SK-N-SH (cell line): ENCODE data around the gene ADAP2. TPM values are rescaled to one million over a fixed set of nuclear protein-coding genes. Genes with fewer than 3 reads are reported as not detected.

Experiments used
- CTCF ChIA-PET: fragments of 300-600, 350-600 bp; formaldehyde crosslinking; extraction: SDS; loops from one replicate; lab custom pipeline; 2021; lab: Yijun Ruan, JAX
- POLR2A ChIA-PET: fragments of 350-600 bp; sonication (Branson Sonifier 250); formaldehyde crosslinking; extraction: SDS; loops from one replicate; lab custom pipeline; 2020; ENCODE audit warnings: antibody characterized with exemption, inconsistent platforms; lab: Yijun Ruan, JAX
- DNase-seq: peaks from one replicate; pipeline ENCODE4 v3.0.0; 2012
- H2AFZ ChIP-seq: fragments of 200-600 bp; sonication (generic); 2 replicates; pipeline ENCODE4 v1.8.1; 2016; ENCODE audit warnings: antibody characterized with exemption, mild to moderate bottlenecking, low read depth
- H3F3A ChIP-seq: fragments of 200-600 bp; sonication (generic); replicated peaks from 2 replicates; pipeline ENCODE3; 2016; ENCODE audit warnings: antibody characterized with exemption, mild to moderate bottlenecking; ENCODE audit not compliant: insufficient read depth
- H3K27ac ChIP-seq, 2 experiments: fragments of 200-500 bp in 1 of 2; fragments of 200-600 bp in 1 of 2; sonication (Bioruptor generic) in 1 of 2; sonication (generic), shearing (Covaris generic) in 1 of 2; 2 replicates each; pipeline versions ENCODE4 v1.5.1 to v1.6.1; 2014 to 2016; ENCODE audit warnings: low read depth in 2 of 2, inconsistent platforms in 1 of 2, low read length in 1 of 2, mild to moderate bottlenecking in 1 of 2, mixed read lengths in 1 of 2
- H3K27me3 ChIP-seq: fragments of 200-600 bp; sonication (generic), shearing (Covaris generic); 2 replicates; pipeline ENCODE4 v1.6.1; 2016; ENCODE audit warnings: mixed run types; ENCODE audit not compliant: insufficient read depth
- H3K36me3 ChIP-seq, 2 experiments: fragments of 200-500 bp in 1 of 2; fragments of 200-600 bp in 1 of 2; sonication (Bioruptor generic) in 1 of 2; sonication (generic) in 1 of 2; replicated peaks in 1 of 2; 2 replicates each; pipeline versions ENCODE3 to v1.5.1; 2014 to 2016; ENCODE audit warnings: low read length in 1 of 2, mild to moderate bottlenecking in 1 of 2; ENCODE audit not compliant: insufficient read depth in 2 of 2, control insufficient read depth in 1 of 2
- H3K4me1 ChIP-seq, 2 experiments: fragments of 200-500 bp in 1 of 2; fragments of 200-600 bp in 1 of 2; sonication (Bioruptor generic) in 1 of 2; sonication (generic), shearing (Covaris generic) in 1 of 2; 2 replicates each; pipeline versions ENCODE4 v1.5.1 to v1.6.1; 2014 to 2016; ENCODE audit warnings: low read depth in 1 of 2, low read length in 1 of 2, mixed run types in 1 of 2; ENCODE audit not compliant: insufficient read depth in 2 of 2, control insufficient read depth in 1 of 2
- H3K4me2 ChIP-seq: fragments of 200-600 bp; sonication (generic), shearing (Covaris generic); 2 replicates; pipeline ENCODE4 v1.6.1; 2017; ENCODE audit warnings: mixed run types
- H3K4me3 ChIP-seq, 2 experiments: fragments of 200-500 bp in 1 of 2; fragments of 200-600 bp in 1 of 2; sonication (Bioruptor generic) in 1 of 2; sonication (generic), shearing (Covaris generic) in 1 of 2; 2 replicates each; pipeline versions ENCODE4 v1.5.1 to v1.8.1; 2014 to 2016; ENCODE audit warnings: low read depth in 2 of 2, inconsistent platforms in 1 of 2, low read length in 1 of 2, mild to moderate bottlenecking in 1 of 2, mixed read lengths in 1 of 2, moderate library complexity in 1 of 2
- H3K79me2 ChIP-seq: fragments of 200-600 bp; sonication (generic); 2 replicates; pipeline ENCODE4 v1.8.1; 2017; ENCODE audit warnings: mild to moderate bottlenecking; ENCODE audit not compliant: insufficient read depth
- H3K9ac ChIP-seq: fragments of 200-600 bp; sonication (generic); 2 replicates; pipeline ENCODE4 v1.6.1; 2017; ENCODE audit warnings: mixed run types
- H3K9me2 ChIP-seq: fragments of 200-600 bp; sonication (generic); 2 replicates; pipeline ENCODE4 v1.6.1; 2017; ENCODE audit warnings: mixed run types
- H3K9me3 ChIP-seq: fragments of 200-600 bp; sonication (generic); 2 replicates; pipeline ENCODE4 v1.6.1; 2017; ENCODE audit warnings: mixed run types, mild to moderate bottlenecking, moderate library complexity
- H4K20me1 ChIP-seq: fragments of 200-600 bp; sonication (generic); 2 replicates; pipeline ENCODE4 v1.6.1; 2017; ENCODE audit warnings: mild to moderate bottlenecking, mixed run types; ENCODE audit not compliant: insufficient read depth
- CHD2 ChIP-seq: fragments of 150-350 bp; IDR thresholded peaks from 2 replicates; pipeline ENCODE4 v1.6.1; 2018; ENCODE audit warnings: low read length; ENCODE audit not compliant: partially characterized antibody
- EP300 ChIP-seq, 2 experiments: IDR thresholded peaks; 2 replicates each; pipeline versions ENCODE4 v1.4.0 to v1.6.1; 2012; ENCODE audit warnings: borderline replicate concordance in 1 of 2, low read depth in 1 of 2, low read length in 1 of 2
- EZH2phosphoT487 ChIP-seq: fragments of 200-600 bp; sonication (generic); IDR thresholded peaks from 2 replicates; pipeline ENCODE4 v1.6.1; 2017; ENCODE audit warnings: low read depth, mixed run types, mild to moderate bottlenecking, antibody characterized with exemption, moderate library complexity, borderline replicate concordance
- FOXJ3 ChIP-seq: sonication (generic); formaldehyde crosslinking; IDR thresholded peaks from 2 replicates; pipeline ENCODE4 v1.5.1; 2020; ENCODE audit warnings: mild to moderate bottlenecking, missing genetic modification reagents
- FOXM1 ChIP-seq: IDR thresholded peaks from 2 replicates; pipeline ENCODE4 v1.4.0; 2012; ENCODE audit warnings: low read depth, mild to moderate bottlenecking
- JUND ChIP-seq: IDR thresholded peaks from 2 replicates; pipeline ENCODE4 v1.4.0; 2012
- NFIC ChIP-seq: IDR thresholded peaks from 2 replicates; pipeline ENCODE4 v1.4.0; 2012; ENCODE audit warnings: borderline replicate concordance
- POLR2AphosphoS5 ChIP-seq: IDR thresholded peaks from 2 replicates; pipeline ENCODE4 v1.6.1; 2012; ENCODE audit warnings: low read depth, low read length
- RFX5 ChIP-seq: IDR thresholded peaks from 2 replicates; pipeline ENCODE4 v1.6.1; 2012; ENCODE audit warnings: mild to moderate bottlenecking, improper control_type of control experiment, low read length
- RXRA ChIP-seq: IDR thresholded peaks from 2 replicates; pipeline ENCODE4 v1.4.0; 2012; ENCODE audit warnings: low read depth, mild to moderate bottlenecking, borderline replicate concordance
- SIN3A ChIP-seq: IDR thresholded peaks from 2 replicates; pipeline ENCODE4 v1.6.1; 2012; ENCODE audit warnings: low read depth, mild to moderate bottlenecking, low read length, moderate library complexity, borderline replicate concordance
- SMC3 ChIP-seq: IDR thresholded peaks from 2 replicates; pipeline ENCODE4 v1.6.1; 2012; ENCODE audit warnings: low read depth, low read length, improper control_type of control experiment
- TCF12 ChIP-seq: IDR thresholded peaks from 2 replicates; pipeline ENCODE4 v1.4.0; 2012
- YY1 ChIP-seq: IDR thresholded peaks from 2 replicates; pipeline ENCODE4 v1.4.0; 2012; ENCODE audit warnings: low read depth, mild to moderate bottlenecking
- WGBS: methylation state at CpG from one replicate; pipeline ENCODE4 v1.1.6; 2017; ENCODE audit warnings: low lambda C conversion rate; 5-methylcytosine and 5-hydroxymethylcytosine counted together
- polyA plus RNA-seq, 3 experiments: library from polyadenylated mRNA; depleted of rRNA; stranded (reverse); fragments of >200 nt; gene quantifications; 2 replicates each; pipeline ENCODE4 v1.2.3, GENCODE V29; 2012
- TF ChIP-seq, protein P1 (sequence below): IDR thresholded peaks from 2 replicates; pipeline ENCODE4 v1.4.0; 2012; ENCODE audit warnings: low read depth, borderline replicate concordance
- TF ChIP-seq, protein P2 (sequence below): IDR thresholded peaks from 2 replicates; pipeline ENCODE4 v1.6.1; 2012; ENCODE audit warnings: mild to moderate bottlenecking, low read depth, low read length, moderate library complexity
- TF ChIP-seq, protein P3 (sequence below): fragments of 200-600 bp; sonication (generic); IDR thresholded peaks from 2 replicates; pipeline ENCODE4 v1.6.1; 2017; ENCODE audit warnings: antibody characterized with exemption, mild to moderate bottlenecking, moderate library complexity

ADAP2 gene
- polyA plus RNA-seq, 1 of the 3 experiments (the other 2 are of a cell fraction) = 0.39 TPM

DNA sequence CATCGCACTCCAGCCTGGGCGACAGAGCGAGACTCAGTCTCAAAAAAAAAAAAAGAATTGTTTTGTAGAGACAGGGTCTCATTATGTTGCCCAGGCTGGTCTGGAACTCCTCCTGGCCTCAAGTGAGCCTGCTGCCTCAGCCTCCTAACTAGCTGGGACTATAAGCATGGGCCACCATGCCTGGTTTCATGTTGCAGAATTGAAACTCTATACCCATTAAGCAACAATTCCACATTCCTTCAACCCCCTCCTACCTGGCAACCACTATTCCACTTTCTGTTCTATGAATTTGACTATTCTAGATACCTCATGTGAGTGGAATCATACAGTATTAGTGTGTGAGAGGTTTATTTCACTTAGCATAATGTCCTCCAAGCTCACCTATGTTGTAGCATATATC lies 73.6 kb downstream of the ADAP2 start:
- H3K4me3 ChIP-seq = no peak overlapping the region
- H3K9ac ChIP-seq = no peak overlapping the region
- H3K4me2 ChIP-seq = no peak overlapping the region
- H4K20me1 ChIP-seq = no peaks in the 10 kb centered on the region
- TF ChIP-seq SIN3A = no peak
- TF ChIP-seq RXRA = no peak
- TF ChIP-seq, protein P1, sequence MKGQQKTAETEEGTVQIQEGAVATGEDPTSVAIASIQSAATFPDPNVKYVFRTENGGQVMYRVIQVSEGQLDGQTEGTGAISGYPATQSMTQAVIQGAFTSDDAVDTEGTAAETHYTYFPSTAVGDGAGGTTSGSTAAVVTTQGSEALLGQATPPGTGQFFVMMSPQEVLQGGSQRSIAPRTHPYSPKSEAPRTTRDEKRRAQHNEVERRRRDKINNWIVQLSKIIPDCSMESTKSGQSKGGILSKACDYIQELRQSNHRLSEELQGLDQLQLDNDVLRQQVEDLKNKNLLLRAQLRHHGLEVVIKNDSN = no peak
- TF ChIP-seq EP300 (IDR thresholded peaks at IDR 0.05; ENCODE audit: borderline replicate concordance in 1 of 2, low read depth in 1 of 2, low read length in 1 of 2) = no peak
- no peak for TF ChIP-seq NFIC
- TF ChIP-seq FOXM1 = no peak
- TF ChIP-seq JUND = no peak
- no peak for TF ChIP-seq POLR2AphosphoS5
- no peak for TF ChIP-seq CHD2
- TF ChIP-seq, protein P2, sequence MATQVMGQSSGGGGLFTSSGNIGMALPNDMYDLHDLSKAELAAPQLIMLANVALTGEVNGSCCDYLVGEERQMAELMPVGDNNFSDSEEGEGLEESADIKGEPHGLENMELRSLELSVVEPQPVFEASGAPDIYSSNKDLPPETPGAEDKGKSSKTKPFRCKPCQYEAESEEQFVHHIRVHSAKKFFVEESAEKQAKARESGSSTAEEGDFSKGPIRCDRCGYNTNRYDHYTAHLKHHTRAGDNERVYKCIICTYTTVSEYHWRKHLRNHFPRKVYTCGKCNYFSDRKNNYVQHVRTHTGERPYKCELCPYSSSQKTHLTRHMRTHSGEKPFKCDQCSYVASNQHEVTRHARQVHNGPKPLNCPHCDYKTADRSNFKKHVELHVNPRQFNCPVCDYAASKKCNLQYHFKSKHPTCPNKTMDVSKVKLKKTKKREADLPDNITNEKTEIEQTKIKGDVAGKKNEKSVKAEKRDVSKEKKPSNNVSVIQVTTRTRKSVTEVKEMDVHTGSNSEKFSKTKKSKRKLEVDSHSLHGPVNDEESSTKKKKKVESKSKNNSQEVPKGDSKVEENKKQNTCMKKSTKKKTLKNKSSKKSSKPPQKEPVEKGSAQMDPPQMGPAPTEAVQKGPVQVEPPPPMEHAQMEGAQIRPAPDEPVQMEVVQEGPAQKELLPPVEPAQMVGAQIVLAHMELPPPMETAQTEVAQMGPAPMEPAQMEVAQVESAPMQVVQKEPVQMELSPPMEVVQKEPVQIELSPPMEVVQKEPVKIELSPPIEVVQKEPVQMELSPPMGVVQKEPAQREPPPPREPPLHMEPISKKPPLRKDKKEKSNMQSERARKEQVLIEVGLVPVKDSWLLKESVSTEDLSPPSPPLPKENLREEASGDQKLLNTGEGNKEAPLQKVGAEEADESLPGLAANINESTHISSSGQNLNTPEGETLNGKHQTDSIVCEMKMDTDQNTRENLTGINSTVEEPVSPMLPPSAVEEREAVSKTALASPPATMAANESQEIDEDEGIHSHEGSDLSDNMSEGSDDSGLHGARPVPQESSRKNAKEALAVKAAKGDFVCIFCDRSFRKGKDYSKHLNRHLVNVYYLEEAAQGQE = no peak
- no peak for TF ChIP-seq EZH2phosphoT487
- TF ChIP-seq SMC3 = no peak
- TF ChIP-seq RFX5 = no peak
- no peaks in the 10 kb centered on the region for H3K4me1 ChIP-seq
- H3K79me2 ChIP-seq = no peaks in the 10 kb centered on the region
- no peaks in the 10 kb centered on the region for H3K9me3 ChIP-seq
- CTCF ChIA-PET = no interaction called here
- POLR2A ChIA-PET = no interaction called here
- H2AFZ ChIP-seq = no peak overlapping the region
- 100% methylated on average over 3 of the region's 3 CpGs for WGBS
- DNase-seq = no peak
- no peak overlapping the region for H3K27ac ChIP-seq
- no peaks in the 10 kb centered on the region for H3K36me3 ChIP-seq
- H3K27me3 ChIP-seq = no peaks in the 10 kb centered on the region; the same call in 1 of the 2 replicates
- no peaks in the 10 kb centered on the region for H3F3A ChIP-seq
- no peaks in the 10 kb centered on the region for H3K9me2 ChIP-seq

DNA sequence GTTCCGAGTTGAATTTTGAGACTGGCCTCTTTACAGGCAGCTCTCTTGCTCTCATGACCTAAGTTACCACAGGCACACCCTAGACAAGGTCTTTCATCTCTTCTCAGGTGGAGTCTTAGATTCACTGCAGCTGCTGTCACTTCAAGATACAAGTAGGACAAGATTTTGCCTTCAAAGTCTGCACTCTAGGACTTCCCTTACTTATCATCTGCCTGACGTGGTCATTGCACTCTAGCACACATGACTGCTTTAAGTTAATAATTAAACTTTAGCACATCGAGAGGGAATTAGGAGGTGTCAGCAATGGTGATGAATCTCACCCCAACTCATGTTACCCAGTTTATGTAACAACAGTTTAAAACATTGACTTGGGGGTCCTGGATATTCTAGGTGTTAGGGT lies 74.7 kb downstream of the ADAP2 start:
- Histone ChIP-seq H3K4me1 (no peaks in the 10 kb centered on the region), H3K27ac (no peak overlapping the region), H3K9ac (no peak overlapping the region), H3K4me2 (no peak overlapping the region), H3K27me3 (no peaks in the 10 kb centered on the region; the same call in 1 of the 2 replicates), H4K20me1 (no peaks in the 10 kb centered on the region), H3K36me3 (no peaks in the 10 kb centered on the region), H3K9me3 (no peaks in the 10 kb centered on the region), H3K4me3 (no peak overlapping the region), H3K79me2 (no peaks in the 10 kb centered on the region), H3K9me2 (no peaks in the 10 kb centered on the region), H3F3A (no peaks in the 10 kb centered on the region), H2AFZ (no peak overlapping the region)
- DNase-seq = no peak
- 66% methylated on average over 3 of the region's 3 CpGs for WGBS
- ChIA-PET POLR2A (no interaction called here), CTCF (no interaction called here)
- TF ChIP-seq, protein P1 = no peak
- TF ChIP-seq, protein P3, sequence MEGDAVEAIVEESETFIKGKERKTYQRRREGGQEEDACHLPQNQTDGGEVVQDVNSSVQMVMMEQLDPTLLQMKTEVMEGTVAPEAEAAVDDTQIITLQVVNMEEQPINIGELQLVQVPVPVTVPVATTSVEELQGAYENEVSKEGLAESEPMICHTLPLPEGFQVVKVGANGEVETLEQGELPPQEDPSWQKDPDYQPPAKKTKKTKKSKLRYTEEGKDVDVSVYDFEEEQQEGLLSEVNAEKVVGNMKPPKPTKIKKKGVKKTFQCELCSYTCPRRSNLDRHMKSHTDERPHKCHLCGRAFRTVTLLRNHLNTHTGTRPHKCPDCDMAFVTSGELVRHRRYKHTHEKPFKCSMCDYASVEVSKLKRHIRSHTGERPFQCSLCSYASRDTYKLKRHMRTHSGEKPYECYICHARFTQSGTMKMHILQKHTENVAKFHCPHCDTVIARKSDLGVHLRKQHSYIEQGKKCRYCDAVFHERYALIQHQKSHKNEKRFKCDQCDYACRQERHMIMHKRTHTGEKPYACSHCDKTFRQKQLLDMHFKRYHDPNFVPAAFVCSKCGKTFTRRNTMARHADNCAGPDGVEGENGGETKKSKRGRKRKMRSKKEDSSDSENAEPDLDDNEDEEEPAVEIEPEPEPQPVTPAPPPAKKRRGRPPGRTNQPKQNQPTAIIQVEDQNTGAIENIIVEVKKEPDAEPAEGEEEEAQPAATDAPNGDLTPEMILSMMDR = no peak
- TF ChIP-seq POLR2AphosphoS5 = no peak
- no peak for TF ChIP-seq FOXJ3 (CRISPR knock-in tag)
- no peak for TF ChIP-seq TCF12
- TF ChIP-seq SIN3A = no peak
- TF ChIP-seq, protein P2 = no peak
- no peak for TF ChIP-seq YY1
- TF ChIP-seq SMC3 = no peak
